ENCODE results near the gene CTNNBL1. TPM values are rescaled to one million over a fixed set of nuclear protein-coding genes. Genes with fewer than 3 reads are reported as not detected.

CTNNBL1 gene
- total and polyA plus RNA-seq, 5 donors from 2014 or later, result 56.0 to 117 (median 83.2) TPM

GRCh38 chr20:37898233-37899104, 204.6 kb downstream of the CTNNBL1 start:
- Mint-ChIP-seq H3K9me3 (peaks cover 0 to 4% (median 0%) of the 10 kb centered on the region in 7 donors), H3K27me3 (peaks cover 47% of the 10 kb centered on the region), H3K4me3 (peak overlapping the region in 1 of 4 donors; percentile 80), H3K27ac (peak overlapping the region in 1 of 3 donors; percentile 69), H3K4me1 (peaks cover 0 to 13% (median 2%) of the 10 kb centered on the region in 4 donors), H3K36me3 (no peaks in the 10 kb centered on the region)
- Histone ChIP-seq H3K4me1 (ENCODE audit: control insufficient read depth, insufficient read depth, low read length, poor library complexity, severe bottlenecking) (no peaks in the 10 kb centered on the region), H3K9me3 (ENCODE audit: control insufficient read depth in 2 of 2, low read length in 2 of 2) (no peaks in the 10 kb centered on the region), H3K4me3 (ENCODE audit: low read depth, low read length) (no peak overlapping the region), H3K27ac (ENCODE audit: insufficient read depth, low read length, poor library complexity, severe bottlenecking) (no peak overlapping the region), H3K27me3 (ENCODE audit: control insufficient read depth, insufficient read depth, low read length) (peaks cover 5% of the 10 kb centered on the region), H3K36me3 (ENCODE audit: control insufficient read depth, insufficient read depth, low read length) (no peaks in the 10 kb centered on the region)
- ATAC-seq (ENCODE audit: low read depth in 2 of 2), result no peak
- DNase-seq, result no peak

- H3K27me3 Mint-ChIP-seq, result peaks cover 56% of the 10 kb centered on the region
- no peak for DNase-seq
- H3K27me3 ChIP-seq (ENCODE audit: control insufficient read depth, insufficient read depth, low read length), result peaks cover 5% of the 10 kb centered on the region
- H3K36me3 ChIP-seq (ENCODE audit: control insufficient read depth, insufficient read depth, low read length), result no peaks in the 10 kb centered on the region
- peak overlapping the region in 1 of 4 donors; percentile 80 for H3K4me3 Mint-ChIP-seq
- peaks cover 0 to 20% (median 2%) of the 10 kb centered on the region in 4 donors for H3K4me1 Mint-ChIP-seq
- no peaks in the 10 kb centered on the region for H3K4me1 ChIP-seq (ENCODE audit: control insufficient read depth, insufficient read depth, low read length, poor library complexity, severe bottlenecking)
- no peak overlapping the region for H3K4me3 ChIP-seq (ENCODE audit: low read depth, low read length)
- ATAC-seq (ENCODE audit: low read depth in 2 of 2), result no peak
- H3K36me3 Mint-ChIP-seq, result no peaks in the 10 kb centered on the region
- no peaks in the 10 kb centered on the region for H3K9me3 ChIP-seq (ENCODE audit: control insufficient read depth in 2 of 2, low read length in 2 of 2)
- H3K9me3 Mint-ChIP-seq, result peaks cover 0 to 7% (median 0%) of the 10 kb centered on the region in 7 donors
- H3K27ac Mint-ChIP-seq, result no peak overlapping the region
- no peak overlapping the region for H3K27ac ChIP-seq (ENCODE audit: insufficient read depth, low read length, poor library complexity, severe bottlenecking)
Observed at GRCh38 chr20:37899105-37900045, 205.5 kb downstream of the CTNNBL1 start.

GRCh38 chr20:37901240-37901639, 207.4 kb downstream of the CTNNBL1 start:
- Mint-ChIP-seq H3K36me3 (no peaks in the 10 kb centered on the region), H3K4me3 (no peak overlapping the region), H3K27me3 (peaks cover 63% of the 10 kb centered on the region), H3K27ac (no peak overlapping the region), H3K9me3 (peaks cover 0 to 7% (median 0%) of the 10 kb centered on the region in 7 donors), H3K4me1 (peaks cover 0 to 20% (median 2%) of the 10 kb centered on the region in 4 donors)
- Histone ChIP-seq H3K27ac (ENCODE audit: insufficient read depth, low read length, poor library complexity, severe bottlenecking) (no peak overlapping the region), H3K4me3 (ENCODE audit: low read depth, low read length) (no peak overlapping the region), H3K4me1 (ENCODE audit: control insufficient read depth, insufficient read depth, low read length, poor library complexity, severe bottlenecking) (no peaks in the 10 kb centered on the region), H3K27me3 (ENCODE audit: control insufficient read depth, insufficient read depth, low read length) (peaks cover 7% of the 10 kb centered on the region), H3K9me3 (ENCODE audit: control insufficient read depth in 2 of 2, low read length in 2 of 2) (no peaks in the 10 kb centered on the region), H3K36me3 (ENCODE audit: control insufficient read depth, insufficient read depth, low read length) (no peaks in the 10 kb centered on the region)
- no peak for DNase-seq
- no peak for ATAC-seq (ENCODE audit: low read depth in 2 of 2)

- Histone ChIP-seq H3K4me3 (ENCODE audit: low read depth, low read length) (no peak overlapping the region), H3K27me3 (ENCODE audit: control insufficient read depth, insufficient read depth, low read length) (peaks cover 9% of the 10 kb centered on the region), H3K27ac (ENCODE audit: insufficient read depth, low read length, poor library complexity, severe bottlenecking) (no peak overlapping the region), H3K4me1 (ENCODE audit: control insufficient read depth, insufficient read depth, low read length, poor library complexity, severe bottlenecking) (no peaks in the 10 kb centered on the region), H3K9me3 (ENCODE audit: control insufficient read depth in 2 of 2, low read length in 2 of 2) (no peaks in the 10 kb centered on the region), H3K36me3 (ENCODE audit: control insufficient read depth, insufficient read depth, low read length) (no peaks in the 10 kb centered on the region)
- DNase-seq, result peak in 1 of 3 donors; percentile 55
- peak overlapping the region in 2 of 4 donors; percentile 46 to 68 for H3K4me3 Mint-ChIP-seq
- H3K9me3 Mint-ChIP-seq, result peaks cover 0 to 7% (median 0%) of the 10 kb centered on the region in 7 donors
- ATAC-seq (ENCODE audit: low read depth in 2 of 2), result no peak
- no peak overlapping the region for H3K27ac Mint-ChIP-seq
- peaks cover 0 to 20% (median 2%) of the 10 kb centered on the region in 4 donors for H3K4me1 Mint-ChIP-seq
- no peaks in the 10 kb centered on the region for H3K36me3 Mint-ChIP-seq
- peaks cover 70% of the 10 kb centered on the region for H3K27me3 Mint-ChIP-seq
Observed at GRCh38 chr20:37901654-37902503, 208.0 kb downstream of the CTNNBL1 start.

GRCh38 chr20:37902504-37903313, 208.9 kb downstream of the CTNNBL1 start, which contains the start of gene VSTM2L:
VSTM2L (plus strand) TSS chr20:37903127; CDS start chr20:37903351, 224 bp downstream.
- no peaks in the 10 kb centered on the region for H3K36me3 Mint-ChIP-seq
- Histone ChIP-seq H3K4me1 (ENCODE audit: control insufficient read depth, insufficient read depth, low read length, poor library complexity, severe bottlenecking) (no peaks in the 10 kb centered on the region), H3K27ac (ENCODE audit: insufficient read depth, low read length, poor library complexity, severe bottlenecking) (no peak within 1 kb of the TSS), H3K36me3 (ENCODE audit: control insufficient read depth, insufficient read depth, low read length) (no peaks in the 10 kb centered on the region), H3K27me3 (ENCODE audit: control insufficient read depth, insufficient read depth, low read length) (peaks cover 9% of the 10 kb centered on the region), H3K4me3 (ENCODE audit: low read depth, low read length) (no peak within 1 kb of the TSS), H3K9me3 (ENCODE audit: control insufficient read depth in 2 of 2, low read length in 2 of 2) (no peaks in the 10 kb centered on the region)
- H3K4me1 Mint-ChIP-seq, result peaks cover 0 to 20% (median 2%) of the 10 kb centered on the region in 4 donors
- H3K4me3 Mint-ChIP-seq, result peak within 1 kb of the TSS in 3 of 4 donors; percentile 44 to 83 (median 75)
- peak within 1 kb of the TSS in 1 of 3 donors; percentile 89 for H3K27ac Mint-ChIP-seq
- peaks cover 74% of the 10 kb centered on the region for H3K27me3 Mint-ChIP-seq
- DNase-seq (no peak), ATAC-seq (ENCODE audit: low read depth in 2 of 2) (no peak)
- peaks cover 0 to 7% (median 0%) of the 10 kb centered on the region in 7 donors for H3K9me3 Mint-ChIP-seq

- peaks cover 73% of the 10 kb centered on the region for H3K27me3 Mint-ChIP-seq
- Histone ChIP-seq H3K9me3 (ENCODE audit: control insufficient read depth in 2 of 2, low read length in 2 of 2) (no peaks in the 10 kb centered on the region), H3K27ac (ENCODE audit: insufficient read depth, low read length, poor library complexity, severe bottlenecking) (no peak overlapping the region), H3K4me3 (ENCODE audit: low read depth, low read length) (no peak overlapping the region), H3K36me3 (ENCODE audit: control insufficient read depth, insufficient read depth, low read length) (no peaks in the 10 kb centered on the region), H3K27me3 (ENCODE audit: control insufficient read depth, insufficient read depth, low read length) (peaks cover 9% of the 10 kb centered on the region), H3K4me1 (ENCODE audit: control insufficient read depth, insufficient read depth, low read length, poor library complexity, severe bottlenecking) (no peaks in the 10 kb centered on the region)
- peak overlapping the region in 1 of 3 donors; percentile 89 for H3K27ac Mint-ChIP-seq
- DNase-seq (no peak), ATAC-seq (ENCODE audit: low read depth in 2 of 2) (no peak)
- H3K4me1 Mint-ChIP-seq, result peaks cover 0 to 20% (median 2%) of the 10 kb centered on the region in 4 donors
- H3K36me3 Mint-ChIP-seq, result no peaks in the 10 kb centered on the region
- H3K4me3 Mint-ChIP-seq, result peak overlapping the region in 3 of 4 donors; percentile 44 to 83 (median 75)
- H3K9me3 Mint-ChIP-seq, result peaks cover 0 to 7% (median 0%) of the 10 kb centered on the region in 7 donors
Observed at GRCh38 chr20:37903317-37904007, 209.6 kb downstream of the CTNNBL1 start.

All from CD4-positive, CD25-positive, alpha-beta regulatory T cell (primary cell).